PC-3 (cell line): ENCODE results near the gene EXOC2.
A peak's percentile ranks its signal among the peaks of the same experiment; 100 is the strongest.

Experiments used
- CTCF ChIP-seq: fragments of 300-600 bp; sonication (generic); conservative IDR thresholded peaks from 2 replicates; pipeline ENCODE4 v1.5.1; 2017; ENCODE audit warnings: antibody characterized with exemption, low read depth, mild to moderate bottlenecking, low read length
- EZH2 ChIP-seq: fragments of 300-600 bp; sonication (generic); IDR thresholded peaks from one replicate; pipeline ENCODE4 v1.6.1; 2017; ENCODE audit warnings: antibody characterized with exemption, mild to moderate bottlenecking, low read length; ENCODE audit not compliant: unreplicated experiment

- peak; percentile 35 for TF ChIP-seq CTCF
- TF ChIP-seq EZH2 = no peak
Measured at GRCh38 chr6:701700-702479, 9.0 kb upstream of the EXOC2 start.
